CD4-positive, alpha-beta T cell treated with Interleukin-4 for 1 hour (primary cell): Measurements from ENCODE around the gene MVP.
"Not testable (repeated sequence)": the region's sequence is repeated elsewhere in the genome, so short reads cannot be mapped to it uniquely, and the experiment has no call there.

Experiments
- DNase-seq, 2 donors: peaks; one replicate each; pipeline ENCODE4 v3.0.0-alpha.2; 2020 to 2022

The MVP gene

DNA sequence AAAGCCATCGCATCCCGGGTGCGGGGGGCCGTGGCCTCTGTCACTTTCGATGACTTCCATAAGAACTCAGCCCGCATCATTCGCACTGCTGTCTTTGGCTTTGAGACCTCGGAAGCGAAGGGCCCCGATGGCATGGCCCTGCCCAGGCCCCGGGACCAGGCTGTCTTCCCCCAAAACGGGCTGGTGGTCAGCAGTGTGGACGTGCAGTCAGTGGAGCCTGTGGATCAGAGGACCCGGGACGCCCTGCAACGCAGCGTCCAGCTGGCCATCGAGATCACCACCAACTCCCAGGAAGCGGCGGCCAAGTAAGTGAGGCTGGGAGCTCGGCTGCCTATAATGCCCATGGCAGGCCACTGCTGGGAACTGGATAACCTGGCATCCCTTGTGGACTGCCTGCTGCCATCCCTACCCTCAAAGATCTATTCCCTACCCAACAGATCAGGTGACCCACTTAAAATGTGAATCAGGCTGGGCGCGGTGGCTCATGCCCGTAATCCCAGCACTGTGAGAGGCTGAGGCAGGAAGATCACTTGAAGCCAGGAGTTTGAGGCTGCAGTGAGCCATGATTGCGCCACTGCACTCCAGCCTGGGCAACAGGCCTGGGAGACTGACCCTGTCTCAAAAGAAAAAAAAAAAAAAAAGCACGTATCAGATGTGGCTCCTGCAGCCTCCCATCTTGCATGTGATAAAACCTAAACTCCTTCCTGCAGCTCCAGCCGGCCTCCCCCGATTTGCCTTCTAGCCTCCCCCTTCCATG lies 24.5 kb downstream of the MVP start:
- no peak for DNase-seq

DNA sequence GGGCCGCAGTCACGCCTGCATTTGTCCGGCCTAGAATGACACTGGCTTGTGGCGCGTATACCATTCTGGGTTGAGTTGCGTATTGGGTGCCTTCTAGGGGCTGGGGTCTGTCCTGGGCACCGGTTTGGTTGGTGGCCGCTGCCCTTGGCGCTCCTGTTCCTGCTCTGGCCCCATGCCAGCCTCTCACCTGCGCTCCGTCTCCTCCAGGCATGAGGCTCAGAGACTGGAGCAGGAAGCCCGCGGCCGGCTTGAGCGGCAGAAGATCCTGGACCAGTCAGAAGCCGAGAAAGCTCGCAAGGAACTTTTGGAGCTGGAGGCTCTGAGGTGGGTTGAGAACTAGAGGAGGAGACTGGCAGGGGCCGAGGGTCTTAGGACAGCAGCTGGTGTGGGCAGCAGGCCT lies 25.4 kb downstream of the MVP start:
- no peak for DNase-seq

DNA sequence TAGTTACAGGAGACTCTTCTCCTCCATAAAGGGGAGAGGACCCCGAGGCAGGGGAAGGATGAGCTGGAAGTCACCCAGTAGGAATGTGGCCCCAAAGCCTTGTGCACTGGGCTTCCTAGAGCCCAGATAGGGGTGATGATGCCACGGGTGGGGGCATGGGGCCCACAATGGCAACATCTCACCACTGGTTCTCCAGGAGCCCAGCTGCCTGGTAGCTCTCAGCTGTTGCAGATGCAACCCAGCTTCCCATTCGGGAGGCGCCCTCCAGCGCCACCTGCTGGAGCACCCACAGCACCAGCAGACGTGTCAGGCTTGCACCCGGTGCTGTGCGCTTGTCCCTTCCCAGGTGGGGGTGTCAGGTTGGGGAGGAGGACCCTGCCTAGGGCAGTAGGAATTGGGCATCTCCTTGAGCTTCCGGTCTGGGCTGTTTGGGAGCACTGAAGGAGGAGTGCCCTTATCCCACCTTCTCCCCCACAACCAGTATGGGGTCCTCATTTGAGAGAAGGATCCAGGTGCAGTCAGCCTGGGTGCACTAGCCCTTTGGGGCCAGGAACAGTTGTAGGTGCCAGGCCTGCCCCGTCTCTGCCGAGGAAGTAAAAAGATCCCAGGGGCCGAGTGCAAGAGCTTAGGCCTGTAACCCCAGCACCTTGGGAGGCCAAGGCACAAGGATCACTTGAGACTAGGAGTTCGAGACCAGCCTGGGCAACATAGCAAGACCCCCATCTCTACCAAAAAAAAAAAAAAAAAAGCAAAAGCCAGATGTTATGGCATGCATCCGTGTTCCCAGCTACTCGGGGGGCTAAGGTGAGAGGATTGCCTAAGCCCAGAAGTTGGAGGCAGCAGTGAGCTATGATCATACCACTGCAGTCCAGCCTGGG lies 28.4 kb downstream of the MVP start:
- DNase-seq = peak; percentile 81 to 82

DNA sequence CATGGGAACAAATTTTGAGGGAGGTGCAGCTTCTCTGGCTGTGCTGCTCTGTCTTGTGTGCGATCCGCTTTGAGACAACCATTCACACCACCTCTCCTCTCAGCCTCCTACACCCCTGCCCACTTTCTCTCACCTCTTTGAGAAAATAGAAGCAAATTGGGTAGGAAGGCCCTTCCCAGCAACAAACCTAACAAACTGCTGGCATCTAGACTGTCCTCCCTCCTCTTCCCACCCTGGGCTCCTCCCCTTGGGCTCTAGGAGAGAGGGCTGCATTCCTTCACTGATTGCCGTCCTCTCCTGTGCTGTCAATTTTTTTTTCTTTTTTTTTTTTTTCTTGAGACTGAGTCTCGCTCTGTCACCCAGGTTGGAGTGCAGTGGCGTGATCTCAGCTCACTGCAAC lies 29.2 kb downstream of the MVP start:
- DNase-seq = no peak

DNA sequence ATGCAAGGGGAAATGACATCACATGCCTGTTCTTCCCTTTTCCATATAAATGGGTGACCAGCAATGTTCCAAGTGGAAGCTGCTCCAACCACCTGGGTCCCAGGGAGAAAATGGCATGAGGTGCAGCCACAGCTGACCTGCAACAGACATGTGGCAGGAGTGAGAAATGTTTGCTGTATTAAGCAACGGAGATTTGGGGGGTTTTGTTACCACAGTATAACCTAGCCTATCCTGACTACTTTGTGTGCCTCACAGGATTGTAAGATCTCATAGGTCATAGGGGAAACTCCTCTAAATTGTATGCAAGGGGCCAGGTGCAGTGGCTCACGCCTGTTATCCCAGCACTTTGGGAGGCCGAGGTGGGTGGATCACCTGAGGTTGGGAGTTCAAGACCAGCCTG lies 30.7 kb downstream of the MVP start:
- DNase-seq = no peak

DNA sequence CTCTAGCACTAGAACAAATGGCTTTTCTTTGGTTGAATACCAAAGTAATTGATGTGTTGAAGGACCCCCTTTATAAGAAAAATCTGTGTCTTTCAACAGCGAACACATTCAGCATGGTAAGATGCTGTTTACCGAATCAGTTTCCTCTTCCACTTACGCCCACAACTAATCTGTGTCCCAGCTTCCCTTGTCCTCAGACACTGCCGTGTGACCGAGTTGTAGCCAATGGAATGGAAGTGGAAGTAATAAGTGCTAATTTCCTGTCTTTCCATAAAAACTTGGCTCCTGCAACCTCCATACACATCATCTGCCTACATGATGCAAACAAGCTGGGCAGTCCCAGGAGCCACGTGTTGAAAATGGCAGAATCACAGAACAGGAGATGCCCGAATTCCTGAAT lies 32.4 kb downstream of the MVP start:
- no peak for DNase-seq

DNA sequence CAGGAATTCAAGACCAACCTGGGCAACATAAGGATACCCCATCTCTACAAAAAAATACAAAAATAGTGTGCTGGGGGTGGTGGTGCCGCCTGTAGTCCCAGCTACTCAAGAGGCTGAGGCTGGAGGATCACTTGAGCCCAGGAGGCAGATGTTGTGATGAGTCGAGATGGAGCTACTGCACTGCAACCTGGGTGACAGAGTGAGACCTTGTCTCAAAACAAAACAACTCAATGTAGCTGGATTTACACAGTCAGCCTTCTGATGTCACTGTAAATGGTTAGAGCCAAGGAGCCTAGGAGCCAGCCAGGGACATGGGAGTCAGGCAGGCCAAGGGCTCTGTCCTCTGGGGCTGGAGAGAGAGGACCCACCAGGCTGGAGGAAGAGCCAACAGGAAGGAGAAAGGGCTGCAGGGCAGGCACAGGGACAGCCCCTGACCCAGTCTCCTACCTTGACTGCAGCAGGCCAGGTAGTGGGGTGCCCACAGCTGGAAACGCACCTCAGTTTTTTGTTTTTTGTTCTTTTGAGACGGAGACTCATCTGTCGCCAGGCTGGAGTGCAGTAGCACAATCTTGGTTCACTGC lies 34.3 kb downstream of the MVP start:
- no peak for DNase-seq

DNA sequence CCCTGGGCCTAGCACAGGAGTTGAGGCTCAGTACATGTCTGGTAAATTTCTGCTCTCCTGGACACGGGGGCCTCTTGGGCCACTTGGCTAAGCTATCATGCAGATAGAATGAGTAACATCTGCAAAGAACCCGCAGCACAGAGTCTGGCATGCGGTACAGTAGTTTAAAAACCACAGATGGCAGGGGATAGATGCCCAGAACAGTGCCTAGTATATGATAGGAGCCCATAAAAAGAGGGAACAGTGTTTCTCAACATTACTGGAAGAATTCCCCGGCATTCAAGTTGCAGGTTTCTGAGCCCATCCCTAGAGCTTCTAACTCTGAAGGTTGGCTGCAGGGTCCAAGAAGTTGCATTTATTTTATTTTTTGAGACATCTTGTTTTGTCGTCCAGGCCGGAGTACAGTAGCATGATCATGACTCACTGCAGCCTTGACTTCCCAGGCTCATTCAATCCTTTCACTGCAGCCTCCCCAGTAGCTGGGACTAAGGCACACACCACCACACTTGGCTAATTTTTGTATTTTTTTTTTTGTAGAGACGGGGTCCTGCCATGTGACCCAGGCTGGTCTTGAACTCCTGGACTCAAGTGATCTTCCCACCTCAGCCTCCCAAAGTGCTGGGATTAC lies 37.0 kb downstream of the MVP start:
- DNase-seq = no peak

DNA sequence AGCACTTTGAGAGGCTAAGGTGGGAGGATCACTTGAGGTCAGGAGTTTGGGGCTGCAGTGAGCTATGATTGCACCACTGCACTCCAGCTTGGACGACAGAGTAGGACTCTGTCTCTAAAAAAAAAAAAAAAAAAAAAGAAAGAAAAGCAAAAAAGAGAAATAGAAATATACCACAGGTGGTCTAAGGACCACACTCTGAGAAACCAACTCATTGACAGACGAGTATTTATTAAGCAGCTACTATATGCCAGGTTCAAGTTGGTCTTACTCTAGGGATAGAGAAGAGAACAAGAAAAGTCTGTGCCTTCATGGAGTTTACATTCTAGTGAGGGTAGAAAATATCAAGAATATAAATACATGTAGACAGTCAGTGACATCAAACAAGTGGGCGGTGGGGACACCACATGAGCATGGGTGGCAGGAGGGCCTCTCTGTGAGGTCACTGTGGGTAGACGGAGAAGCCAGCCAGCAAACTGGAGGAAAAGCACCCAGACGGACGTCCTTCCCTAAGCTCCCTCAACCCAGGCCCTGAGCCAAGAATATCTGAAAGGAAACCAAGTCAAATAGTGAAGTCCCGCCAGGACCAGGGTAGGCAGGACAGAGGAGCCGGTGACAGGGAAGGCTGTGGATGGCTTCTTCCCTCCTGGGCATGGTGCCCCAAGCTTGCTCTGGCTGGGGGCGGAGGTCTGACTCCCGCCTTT lies 38.0 kb downstream of the MVP start:
- DNase-seq = no peak

DNA sequence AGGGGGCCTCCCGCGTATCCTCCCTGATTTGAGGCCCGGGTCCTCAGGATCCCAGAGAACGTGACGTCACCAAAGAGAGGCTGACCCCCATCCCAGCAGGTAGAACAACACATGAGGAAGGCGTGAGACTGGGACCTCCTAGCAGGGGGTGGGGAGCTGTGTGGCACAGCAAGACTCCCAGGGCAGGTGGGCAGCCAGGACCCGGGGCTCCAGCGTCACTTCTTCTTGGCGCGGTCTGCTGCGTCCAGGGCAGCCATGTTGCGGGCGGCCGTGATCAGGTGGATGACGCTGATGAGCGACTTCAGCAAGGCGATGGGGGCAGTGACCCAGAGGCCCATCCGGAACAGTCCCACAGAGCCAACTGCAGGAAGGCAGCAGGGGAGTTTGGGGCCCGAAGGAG lies 38.7 kb downstream of the MVP start:
- no peak for DNase-seq

DNA sequence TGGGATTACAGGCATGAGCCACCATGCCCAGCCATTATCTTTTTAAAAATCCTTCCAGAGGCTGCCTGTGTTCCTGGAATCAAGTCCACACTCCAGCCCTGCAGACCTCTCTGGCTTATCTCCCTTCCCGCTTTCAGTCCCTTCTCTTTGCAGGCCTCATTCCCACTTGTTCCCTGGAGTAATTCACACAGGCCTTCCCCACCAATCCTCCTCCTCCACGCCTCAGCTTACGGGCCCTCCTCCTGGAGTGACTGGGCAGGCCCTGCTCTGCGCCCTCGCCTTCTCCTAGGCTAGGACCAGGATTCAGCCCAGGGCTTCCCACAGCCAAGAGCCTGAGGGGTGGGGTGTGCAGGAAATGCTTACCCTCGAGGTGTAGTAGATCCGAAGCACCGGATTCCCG lies 40.0 kb downstream of the MVP start:
- DNase-seq = no peak

DNA sequence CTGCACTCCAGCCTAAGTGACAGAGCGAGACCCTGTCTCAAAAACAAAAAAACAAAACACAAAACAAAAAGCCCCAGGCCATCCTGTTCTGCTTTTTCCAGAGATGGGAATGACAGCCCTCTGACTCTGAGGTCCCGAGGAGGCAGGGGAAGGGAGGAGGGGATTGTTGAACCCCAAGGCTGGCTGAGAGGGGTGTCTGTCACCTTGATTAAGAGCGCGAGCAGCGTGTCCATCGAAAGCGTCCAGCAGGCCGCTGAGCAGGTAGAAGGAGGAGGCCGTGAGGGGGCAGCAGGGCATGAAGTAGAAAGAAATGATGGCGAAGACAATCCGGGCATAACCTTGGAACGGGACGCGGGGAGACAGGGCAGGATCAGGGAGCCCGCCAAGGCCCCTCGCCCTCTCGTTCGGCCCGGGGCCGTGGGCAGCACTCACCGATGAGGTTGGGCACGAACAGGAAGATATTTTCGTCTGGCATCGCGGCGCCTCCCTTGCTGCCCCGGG lies 42.2 kb downstream of the MVP start:
- no peak for DNase-seq

DNA sequence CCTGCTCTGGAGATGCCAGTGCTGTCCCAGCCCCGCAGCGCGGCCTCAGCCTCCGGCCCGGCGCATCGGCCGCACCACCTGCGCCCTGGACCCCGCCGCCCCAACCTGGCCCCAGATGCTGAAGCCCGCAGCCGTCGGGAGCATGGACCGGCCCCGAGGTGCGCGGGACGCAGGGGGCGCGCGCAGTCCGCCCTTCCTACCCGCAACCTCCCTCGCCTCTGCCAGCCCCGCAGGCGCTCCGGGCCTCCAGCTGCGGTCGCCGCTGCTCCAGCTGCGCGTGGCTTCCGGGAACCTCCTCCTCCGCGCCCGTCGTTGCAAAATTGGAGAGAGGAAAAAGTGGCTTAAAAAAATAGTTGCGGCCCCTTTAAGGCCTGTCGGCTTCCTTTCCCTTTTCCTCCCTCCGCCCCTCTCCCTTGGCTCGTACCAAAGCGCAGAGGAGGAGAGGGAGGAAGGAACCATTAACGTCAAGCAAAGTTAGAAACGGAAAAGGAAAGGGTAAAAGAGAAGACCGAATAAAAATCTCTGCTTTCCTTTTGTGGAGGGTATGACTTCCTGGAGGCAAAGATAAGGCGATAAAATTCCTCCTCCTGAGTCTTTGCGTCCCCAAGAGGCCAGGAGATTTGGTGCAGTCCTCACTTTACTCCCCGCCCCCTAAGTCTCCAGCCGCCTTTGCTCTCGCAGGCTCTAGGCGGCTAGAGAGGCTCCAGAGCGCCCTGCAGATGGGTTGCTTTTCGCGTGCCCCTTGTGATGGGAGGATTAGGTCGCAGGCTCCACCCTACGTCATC lies 42.8 kb downstream of the MVP start, which contains the start of gene CDIPT:
TSS of gene CDIPT (minus strand) at position 343 of the 785 bp plus-strand sequence. CDS start 369 bp downstream, outside the sequence.
- DNase-seq = peak; percentile 96

DNA sequence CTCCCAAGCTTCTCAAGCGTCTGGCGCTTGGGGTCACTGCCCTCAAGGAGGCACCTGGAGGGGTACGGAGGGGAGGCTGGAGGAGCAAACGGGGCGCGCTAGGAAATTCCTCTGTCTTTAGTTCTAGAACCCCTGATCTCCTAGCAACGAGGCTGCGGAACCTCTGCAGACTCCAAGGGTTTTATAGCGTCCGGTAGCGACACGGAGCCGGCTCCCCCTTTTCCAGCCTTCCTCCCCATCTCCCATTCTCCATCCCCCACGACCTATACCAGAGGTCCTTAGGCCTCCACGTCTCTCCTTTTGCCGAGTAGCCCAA lies 43.4 kb downstream of the MVP start:
- no peak for DNase-seq

DNA sequence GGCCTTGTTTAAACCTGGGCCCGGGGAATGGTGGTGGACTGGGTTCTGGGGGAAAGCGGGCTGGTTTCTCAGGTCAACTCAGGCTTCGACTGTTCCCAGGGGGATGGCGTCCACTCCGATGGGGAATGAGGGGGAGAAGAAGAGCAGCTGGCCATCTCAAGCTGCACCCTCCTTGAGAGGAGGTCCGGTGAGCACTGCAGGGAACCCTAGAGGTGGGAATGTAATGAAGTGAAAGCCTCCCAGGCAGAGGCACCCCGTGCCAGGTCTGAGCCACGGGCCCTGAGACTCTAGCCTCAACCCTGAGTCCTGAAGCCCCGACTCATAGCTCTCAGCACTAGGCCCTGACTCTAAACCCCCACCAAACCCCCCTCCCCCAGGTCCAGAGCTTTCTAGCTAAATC lies 43.9 kb downstream of the MVP start:
- DNase-seq = no peak

DNA sequence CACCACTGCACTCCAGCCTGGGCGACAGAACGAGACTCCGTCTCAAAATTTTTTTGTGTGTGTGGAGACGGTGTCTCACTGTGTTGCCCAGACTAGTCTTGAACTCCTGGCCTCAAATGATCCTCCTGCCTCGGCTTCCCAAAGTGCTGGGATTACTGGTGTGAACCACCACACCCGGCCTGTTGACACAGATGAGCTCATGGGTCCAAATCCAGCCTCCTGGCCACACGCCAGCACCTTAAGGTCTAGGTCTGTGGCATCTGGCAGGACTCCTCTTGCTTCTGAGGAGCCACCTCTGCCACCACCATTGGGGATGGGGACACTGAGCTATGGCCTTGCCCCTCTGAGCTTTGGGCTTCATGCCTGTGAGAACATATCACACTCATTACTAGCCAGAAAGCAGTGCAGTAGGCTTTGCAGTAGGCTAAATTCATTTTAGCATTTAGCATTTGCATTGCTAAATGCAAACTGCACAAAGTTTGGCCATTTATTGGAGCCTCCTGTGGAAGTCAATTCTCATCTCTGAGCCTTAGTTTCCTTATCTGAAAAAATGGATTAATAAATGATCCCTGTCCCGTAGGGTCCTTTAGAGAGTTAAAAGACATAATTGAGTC lies 48.2 kb downstream of the MVP start:
- no peak for DNase-seq

DNA sequence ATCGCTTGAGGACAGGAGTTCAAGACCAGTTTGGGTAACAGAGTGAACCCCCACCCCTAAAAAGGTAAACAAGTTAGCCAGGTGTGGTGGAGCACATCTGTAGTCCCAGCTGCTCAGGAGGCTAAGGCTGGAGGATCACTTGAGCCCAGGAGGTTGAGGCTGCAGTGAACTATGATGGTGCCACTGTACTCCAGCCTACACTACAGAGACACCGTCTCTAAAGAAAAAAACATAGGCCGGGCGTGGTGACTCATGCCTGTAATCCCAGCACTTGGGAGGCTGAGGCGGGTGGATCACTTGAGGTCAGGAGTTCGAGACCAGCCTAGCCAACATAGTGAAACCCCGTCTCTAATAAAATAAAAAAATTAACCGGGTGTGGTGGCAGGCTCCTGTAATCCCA lies 48.8 kb downstream of the MVP start:
- DNase-seq = not testable (repeated sequence)

DNA sequence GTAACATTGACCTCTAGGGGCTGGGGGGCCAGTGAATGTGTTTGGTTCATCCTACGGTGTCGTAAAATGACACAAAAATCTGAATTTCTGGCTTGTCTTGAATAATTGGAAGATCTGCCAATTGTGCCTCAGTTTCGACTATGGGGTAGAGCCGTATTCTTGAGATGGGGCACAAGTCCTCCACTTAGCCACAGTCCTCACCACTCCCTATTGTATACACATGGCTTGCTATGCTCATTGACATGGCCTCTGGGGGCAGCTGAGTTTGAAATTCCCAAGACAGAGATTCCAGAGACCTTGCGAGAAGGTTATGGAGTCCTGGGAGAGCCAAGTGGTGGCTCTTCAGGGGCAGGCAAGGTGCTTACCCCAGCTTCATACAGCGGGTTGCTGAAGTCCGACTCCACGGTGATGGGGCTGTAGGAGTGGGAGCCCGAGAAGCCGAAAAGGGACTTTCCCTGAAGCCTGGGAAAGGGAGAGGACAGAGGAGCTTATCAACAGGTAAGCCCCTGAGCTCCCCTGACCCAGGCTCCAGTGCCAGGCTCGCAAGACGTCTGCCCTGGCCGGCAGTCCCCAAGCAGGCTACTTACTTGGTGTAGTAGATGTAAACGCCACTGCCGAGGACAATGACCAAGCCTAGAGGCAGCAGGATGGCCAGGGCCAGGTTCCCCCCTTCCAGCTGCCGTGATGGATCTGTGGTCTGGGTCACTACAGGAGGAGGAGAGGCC lies 51.7 kb downstream of the MVP start:
- no peak for DNase-seq

DNA sequence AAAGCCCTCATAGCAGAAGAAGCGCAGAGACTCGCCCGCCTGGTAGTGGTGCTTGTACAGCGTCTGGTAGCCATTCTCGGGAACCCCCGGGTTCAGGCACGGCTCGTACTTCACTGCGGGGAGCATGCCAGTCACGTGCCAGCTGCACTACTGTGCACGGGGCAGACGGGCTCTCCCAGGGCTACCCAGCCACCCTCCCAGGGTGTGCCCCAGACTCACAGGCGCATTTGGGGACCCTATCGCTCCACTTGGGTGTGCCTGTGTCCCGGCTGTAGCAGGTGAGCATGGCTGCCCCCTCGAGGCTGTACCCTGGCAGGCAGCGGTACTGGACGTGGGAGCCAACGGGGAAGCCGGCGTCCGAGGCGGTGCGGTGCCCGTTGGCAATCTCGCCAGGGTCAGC lies 53.1 kb downstream of the MVP start:
- DNase-seq = no peak

DNA sequence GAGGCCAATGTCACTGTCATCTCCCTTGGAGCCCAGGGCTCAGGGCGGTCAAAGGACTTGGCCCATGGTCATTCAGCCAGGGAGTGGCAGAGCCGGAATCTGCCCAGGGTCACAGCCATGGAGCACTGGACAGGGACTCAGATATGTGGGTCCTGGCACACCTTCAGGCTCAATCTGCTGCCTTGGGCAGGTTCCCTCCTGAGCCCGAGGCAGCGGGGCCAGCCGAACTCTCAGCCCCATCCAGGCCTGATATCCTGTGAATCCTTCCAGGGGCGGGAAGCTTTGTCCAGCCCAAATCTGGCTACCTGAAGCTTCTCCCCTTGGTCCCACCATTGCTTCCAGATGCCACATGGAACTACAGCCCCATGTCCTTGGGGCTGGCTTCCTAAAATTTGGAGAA lies 54.9 kb downstream of the MVP start:
- no peak for DNase-seq

DNA sequence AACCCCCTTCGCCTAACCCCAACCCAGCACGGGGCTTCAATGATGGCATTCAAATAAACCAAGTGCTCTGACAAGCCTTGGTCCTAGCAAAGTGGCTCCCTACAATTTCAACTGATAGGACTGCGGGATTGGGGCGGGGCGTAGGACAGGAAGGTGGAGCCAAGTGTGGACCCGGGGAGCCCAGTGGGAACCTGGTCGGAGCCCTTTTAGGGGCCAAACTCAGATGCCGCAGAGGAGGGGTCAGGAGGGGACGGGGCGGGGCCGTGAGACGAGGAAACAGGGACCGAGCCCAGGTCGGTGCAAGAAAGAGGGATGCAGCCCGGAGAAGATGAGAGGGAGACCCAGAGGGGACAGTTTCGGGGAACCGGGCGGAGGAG lies 55.9 kb downstream of the MVP start:
- DNase-seq = peak in 1 of 2 donors; percentile 5
